AG09309 (cell line): Measurements from ENCODE around the gene TMEM45A.

Experiments
- DNase-seq: peaks from one replicate; pipeline ENCODE4 v3.0.0-alpha.2; 2010; ENCODE audit warnings: low read depth
- H3K4me3 ChIP-seq: 2 replicates; pipeline ENCODE4 v1.5.1; 2011; ENCODE audit warnings: mild to moderate bottlenecking, low read depth, low read length, moderate library complexity; ENCODE audit not compliant: control insufficient read depth
- TF ChIP-seq, protein P1 (sequence below): IDR thresholded peaks from 2 replicates; pipeline ENCODE4 v1.5.1; 2011; ENCODE audit warnings: mild to moderate bottlenecking, low read depth, low read length, inconsistent platforms; ENCODE audit not compliant: insufficient read depth, control insufficient read depth; ENCODE audit errors: missing control alignments

The TMEM45A gene

DNA sequence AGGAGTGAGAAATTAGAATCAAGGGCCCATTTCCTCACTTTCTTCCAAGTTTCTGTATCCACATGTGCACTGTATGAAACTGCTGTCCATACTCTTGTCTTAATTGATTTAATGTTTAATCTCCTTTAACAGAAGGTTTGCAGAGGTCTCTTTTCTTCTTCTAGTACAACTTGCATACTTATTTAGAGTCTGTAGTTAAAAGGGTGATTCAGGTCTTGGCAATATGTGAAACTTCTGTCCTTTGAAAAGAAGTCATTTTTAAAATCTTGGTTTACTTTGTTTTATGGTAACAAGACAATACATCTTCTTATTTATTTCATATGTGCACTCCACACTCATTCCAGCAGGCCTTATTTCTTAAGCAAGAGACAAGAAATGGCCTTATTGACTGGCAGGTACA lies 25.8 kb downstream of the TMEM45A start:
- TF ChIP-seq, protein P1, sequence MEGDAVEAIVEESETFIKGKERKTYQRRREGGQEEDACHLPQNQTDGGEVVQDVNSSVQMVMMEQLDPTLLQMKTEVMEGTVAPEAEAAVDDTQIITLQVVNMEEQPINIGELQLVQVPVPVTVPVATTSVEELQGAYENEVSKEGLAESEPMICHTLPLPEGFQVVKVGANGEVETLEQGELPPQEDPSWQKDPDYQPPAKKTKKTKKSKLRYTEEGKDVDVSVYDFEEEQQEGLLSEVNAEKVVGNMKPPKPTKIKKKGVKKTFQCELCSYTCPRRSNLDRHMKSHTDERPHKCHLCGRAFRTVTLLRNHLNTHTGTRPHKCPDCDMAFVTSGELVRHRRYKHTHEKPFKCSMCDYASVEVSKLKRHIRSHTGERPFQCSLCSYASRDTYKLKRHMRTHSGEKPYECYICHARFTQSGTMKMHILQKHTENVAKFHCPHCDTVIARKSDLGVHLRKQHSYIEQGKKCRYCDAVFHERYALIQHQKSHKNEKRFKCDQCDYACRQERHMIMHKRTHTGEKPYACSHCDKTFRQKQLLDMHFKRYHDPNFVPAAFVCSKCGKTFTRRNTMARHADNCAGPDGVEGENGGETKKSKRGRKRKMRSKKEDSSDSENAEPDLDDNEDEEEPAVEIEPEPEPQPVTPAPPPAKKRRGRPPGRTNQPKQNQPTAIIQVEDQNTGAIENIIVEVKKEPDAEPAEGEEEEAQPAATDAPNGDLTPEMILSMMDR: no peak
- no peak for DNase-seq
- no peak overlapping the region for H3K4me3 ChIP-seq

GRCh38 chr3:100518983-100519382 lies 26.6 kb downstream of the TMEM45A start:
- H3K4me3 ChIP-seq: no peak overlapping the region
- TF ChIP-seq, protein P1: no peak
- no peak for DNase-seq

- no peak for DNase-seq
- H3K4me3 ChIP-seq: no peak overlapping the region
- TF ChIP-seq, protein P1: no peak
Measured at GRCh38 chr3:100521439-100521845, 29.0 kb downstream of the TMEM45A start.

GRCh38 chr3:100522125-100522524 lies 29.7 kb downstream of the TMEM45A start:
- H3K4me3 ChIP-seq: no peak overlapping the region
- TF ChIP-seq, protein P1: no peak
- DNase-seq: no peak

- TF ChIP-seq, protein P1: no peak
- DNase-seq: no peak
- H3K4me3 ChIP-seq: no peak overlapping the region
Measured at GRCh38 chr3:100523050-100523760, 30.8 kb downstream of the TMEM45A start.

DNA sequence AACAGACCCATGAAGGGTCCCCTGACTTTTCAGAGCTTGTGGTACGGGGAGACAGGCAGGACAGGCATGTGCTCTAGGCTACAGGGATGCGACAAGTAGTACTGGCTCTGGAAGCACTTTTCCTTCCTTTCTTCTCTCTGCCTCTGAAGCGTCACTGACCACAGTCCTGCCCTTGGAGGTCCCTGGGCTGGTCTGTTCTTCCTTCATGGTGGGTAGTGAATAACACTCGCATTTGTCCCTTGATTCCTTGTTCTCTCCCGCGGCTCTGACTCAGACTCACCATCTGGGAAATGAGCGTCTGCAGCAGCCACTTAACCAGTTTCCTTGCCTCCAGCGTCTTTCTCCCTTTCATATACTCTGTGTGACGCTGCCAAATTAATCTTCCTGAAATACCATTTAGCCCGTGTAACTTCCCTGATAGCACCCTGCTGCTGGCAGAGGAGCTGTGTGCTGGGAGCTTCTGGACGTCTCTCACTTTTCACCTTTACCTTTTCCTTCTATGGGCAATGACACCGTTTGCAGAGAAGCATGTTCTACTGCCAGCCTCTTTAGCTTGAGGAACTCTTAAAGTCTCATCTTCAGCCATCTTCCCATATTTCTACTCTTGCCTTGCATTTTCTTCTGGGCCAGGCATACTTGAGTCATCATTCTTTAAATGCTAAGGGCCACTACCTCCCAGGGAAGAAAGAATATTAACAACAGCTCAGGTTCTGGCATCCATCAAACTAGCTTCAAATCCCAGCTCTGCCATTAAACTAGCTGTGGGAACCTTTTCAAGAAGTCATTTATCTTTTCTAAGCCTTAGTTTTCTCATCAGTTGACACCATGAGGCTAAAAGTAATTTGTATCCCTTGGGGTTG lies 33.6 kb downstream of the TMEM45A start:
- peak; percentile 93 for DNase-seq
- H3K4me3 ChIP-seq: no peak overlapping the region; the same call in none of the 2 replicates
- TF ChIP-seq, protein P1: no peak
